ENCODE results near the gene CUX1.

DNA sequence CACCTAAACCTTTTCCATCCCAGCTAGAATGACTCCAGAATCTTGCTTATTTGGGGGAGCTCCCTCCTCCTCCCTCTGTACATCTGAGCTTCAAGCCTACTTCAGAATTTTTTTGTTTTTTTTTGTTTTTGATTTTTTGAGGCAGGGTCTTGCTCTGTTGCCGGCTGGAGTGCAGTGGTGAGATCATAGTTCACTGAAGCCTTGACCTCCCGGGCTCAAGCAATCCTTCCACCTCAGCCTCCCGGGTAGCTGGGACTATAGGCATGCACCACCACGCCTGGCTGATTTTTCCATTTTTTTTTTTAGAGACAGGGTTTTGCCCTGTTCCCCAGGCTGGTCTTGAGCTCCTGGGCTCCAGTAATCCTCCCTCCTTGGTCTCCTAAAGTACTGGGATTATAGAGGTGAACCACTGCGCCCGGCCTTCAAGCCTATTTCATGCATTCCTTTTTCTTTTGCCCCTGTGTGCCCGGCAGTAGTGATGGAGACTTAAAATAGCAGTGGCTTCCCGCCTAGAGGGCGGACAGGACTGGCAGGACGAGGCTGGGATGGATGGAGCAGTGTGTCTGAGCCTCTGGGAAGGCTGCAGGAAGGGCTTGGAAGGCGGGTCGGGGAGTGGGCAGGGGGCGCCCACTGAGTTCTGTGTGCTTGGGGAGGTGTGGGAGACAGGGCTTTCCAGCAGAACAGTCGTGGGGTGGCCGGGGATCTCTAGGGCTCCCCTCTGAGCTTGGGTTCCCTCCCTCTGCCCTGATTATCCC is 8.8 kb downstream of the CUX1 start:
- TF ChIP-seq, protein P1, sequence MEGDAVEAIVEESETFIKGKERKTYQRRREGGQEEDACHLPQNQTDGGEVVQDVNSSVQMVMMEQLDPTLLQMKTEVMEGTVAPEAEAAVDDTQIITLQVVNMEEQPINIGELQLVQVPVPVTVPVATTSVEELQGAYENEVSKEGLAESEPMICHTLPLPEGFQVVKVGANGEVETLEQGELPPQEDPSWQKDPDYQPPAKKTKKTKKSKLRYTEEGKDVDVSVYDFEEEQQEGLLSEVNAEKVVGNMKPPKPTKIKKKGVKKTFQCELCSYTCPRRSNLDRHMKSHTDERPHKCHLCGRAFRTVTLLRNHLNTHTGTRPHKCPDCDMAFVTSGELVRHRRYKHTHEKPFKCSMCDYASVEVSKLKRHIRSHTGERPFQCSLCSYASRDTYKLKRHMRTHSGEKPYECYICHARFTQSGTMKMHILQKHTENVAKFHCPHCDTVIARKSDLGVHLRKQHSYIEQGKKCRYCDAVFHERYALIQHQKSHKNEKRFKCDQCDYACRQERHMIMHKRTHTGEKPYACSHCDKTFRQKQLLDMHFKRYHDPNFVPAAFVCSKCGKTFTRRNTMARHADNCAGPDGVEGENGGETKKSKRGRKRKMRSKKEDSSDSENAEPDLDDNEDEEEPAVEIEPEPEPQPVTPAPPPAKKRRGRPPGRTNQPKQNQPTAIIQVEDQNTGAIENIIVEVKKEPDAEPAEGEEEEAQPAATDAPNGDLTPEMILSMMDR (IDR thresholded peaks at IDR 0.05), result no peak
- no peak for TF ChIP-seq POLR2A (IDR thresholded peaks at IDR 0.05)

Measured in esophagus squamous epithelium (tissue), 4 donors.